Kidney (tissue), 14 donors: ENCODE data around the gene PTPRM. TPM values are rescaled to one million over a fixed set of nuclear protein-coding genes. Genes with fewer than 3 reads are reported as not detected.

ENCODE experiments used
- DNase-seq, 5 donors: peaks; one replicate each; pipeline ENCODE4 v3.0.0-alpha.2; 2013 to 2020
- FAIRE-seq: peaks from 2 replicates; lab custom pipeline; 2012; peaks lifted over from hg19 to GRCh38; lab: Jason Lieb, UNC
- H3K27ac ChIP-seq, 2 donors: one replicate each; pipeline ENCODE4 v1.7.0; 2013; ENCODE audit warnings: low read depth in 2 of 2, low read length in 2 of 2, inconsistent platforms in 1 of 2
- H3K27me3 ChIP-seq: one replicate; pipeline ENCODE4 v1.7.1; 2013; ENCODE audit warnings: low read length, inconsistent platforms; ENCODE audit not compliant: control insufficient read depth, insufficient read depth
- H3K36me3 ChIP-seq, 3 donors: one replicate each; pipeline versions ENCODE4 v1.7.0 to v1.7.1; 2013; ENCODE audit warnings: low read length in 3 of 3, control low read depth in 1 of 3, inconsistent platforms in 1 of 3; ENCODE audit not compliant: insufficient read depth in 3 of 3, control insufficient read depth in 2 of 3
- H3K4me1 ChIP-seq, 3 donors: one replicate each; pipeline versions ENCODE4 v1.7.0 to v1.7.1; 2013; ENCODE audit warnings: low read length in 3 of 3, inconsistent platforms in 1 of 3, low read depth in 1 of 3; ENCODE audit not compliant: control insufficient read depth in 2 of 3, insufficient read depth in 2 of 3
- H3K4me3 ChIP-seq, 3 donors: one replicate each; pipeline versions ENCODE4 v1.7.0 to v1.8.1; 2013; ENCODE audit warnings: low read length in 3 of 3, control low read depth in 1 of 3, inconsistent platforms in 1 of 3
- H3K9ac ChIP-seq, 3 donors: one replicate each; pipeline versions ENCODE4 v1.7.0 to v1.7.1; 2013; ENCODE audit warnings: low read length in 3 of 3, control low read depth in 1 of 3, inconsistent platforms in 1 of 3
- H3K9me3 ChIP-seq, 3 donors: one replicate each; pipeline versions ENCODE4 v1.7.0 to v1.7.1; 2013; ENCODE audit warnings: low read length in 3 of 3, control low read depth in 1 of 3, inconsistent platforms in 1 of 3; ENCODE audit not compliant: control insufficient read depth in 2 of 3, insufficient read depth in 1 of 3
- intact Hi-C: fragments of 100-400 bp; cut with DNase I; formaldehyde crosslinking; loops from one replicate; pipeline ENCODE4 v1.11.1; 2022
- polyA plus RNA-seq: library from polyadenylated mRNA; stranded (reverse); fragments of 350-450 nt; fragmentation: Illumina TruSeq; extraction: RNeasy Lipid Tissue Mini Kit (QIAGEN cat#74804); gene quantifications from one replicate; pipeline ENCODE4 v1.2.3, GENCODE V29; 2014; ENCODE audit warnings: low read depth, low replicate concordance; ENCODE audit not compliant: insufficient read depth
- total RNA-seq: library from RNA; stranded (reverse); fragmentation: NEBNext Ultra II Directional; extraction: Animal tissue kit (Norgen Biotek cat#: 25700); gene quantifications from one replicate; pipeline ENCODE4 v1.2.1, GENCODE V29; 2021
- TF ChIP-seq, protein P1 (sequence below): IDR thresholded peaks from 3 replicates; pipeline ENCODE4 v1.5.1; 2012; ENCODE audit warnings: mild to moderate bottlenecking, moderate library complexity, borderline replicate concordance; ENCODE audit not compliant: insufficient read depth; ENCODE audit errors: extremely low read depth
- donor health status: control.
- donor health status: control.
- donor health status: control.
- donor health status: control.
- donor health status: control.
- donor health status: DM: yes; HTN: yes; CAD: no.
- donor health status: Normal renal cell carcinoma (clear cell type).

The PTPRM gene
- total and polyA plus RNA-seq, 2 donors from 2014 or later, result 52.4 to 98.9 TPM

DNA sequence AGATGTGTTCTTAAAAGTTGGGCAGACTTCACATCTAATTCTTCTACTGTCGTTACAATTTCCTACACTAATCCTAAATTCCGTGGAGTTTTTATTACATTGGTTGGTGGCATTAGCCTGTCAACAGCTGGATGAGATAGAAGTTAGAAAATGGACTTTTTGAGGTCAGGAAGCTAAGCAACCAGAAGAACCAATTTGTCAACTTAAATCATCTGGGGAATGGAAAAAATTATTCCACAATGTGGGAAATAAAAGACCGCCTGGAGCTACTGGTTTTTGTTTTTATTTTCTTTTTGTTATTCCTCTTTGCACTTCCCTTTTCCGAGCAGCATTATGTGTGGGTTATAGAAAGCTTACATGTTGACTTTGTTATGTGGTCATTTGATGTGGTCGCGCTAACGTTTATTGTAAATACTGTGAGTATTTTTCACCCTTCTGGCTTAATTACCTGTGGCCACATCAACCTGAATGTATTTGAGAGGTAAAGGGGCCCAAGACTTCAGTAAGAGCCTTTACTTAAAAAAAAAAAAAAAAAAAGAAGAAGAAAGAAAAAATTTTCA lies 75.3 kb downstream of the PTPRM start:
- FAIRE-seq, result no peak
- H3K36me3 ChIP-seq, result no peaks in the 10 kb centered on the region

GRCh38 chr18:7645756-7646155 lies 78.6 kb downstream of the PTPRM start:
- Histone ChIP-seq H3K27ac (no peak overlapping the region), H3K4me3 (no peak overlapping the region), H3K36me3 (no peaks in the 10 kb centered on the region), H3K9me3 (no peaks in the 10 kb centered on the region), H3K9ac (no peak overlapping the region), H3K27me3 (no peaks in the 10 kb centered on the region), H3K4me1 (peaks cover 0 to 10% (median 3%) of the 10 kb centered on the region in 3 donors)
- FAIRE-seq, result no peak
- intact Hi-C loops, result no loop called here
- TF ChIP-seq, protein P1, sequence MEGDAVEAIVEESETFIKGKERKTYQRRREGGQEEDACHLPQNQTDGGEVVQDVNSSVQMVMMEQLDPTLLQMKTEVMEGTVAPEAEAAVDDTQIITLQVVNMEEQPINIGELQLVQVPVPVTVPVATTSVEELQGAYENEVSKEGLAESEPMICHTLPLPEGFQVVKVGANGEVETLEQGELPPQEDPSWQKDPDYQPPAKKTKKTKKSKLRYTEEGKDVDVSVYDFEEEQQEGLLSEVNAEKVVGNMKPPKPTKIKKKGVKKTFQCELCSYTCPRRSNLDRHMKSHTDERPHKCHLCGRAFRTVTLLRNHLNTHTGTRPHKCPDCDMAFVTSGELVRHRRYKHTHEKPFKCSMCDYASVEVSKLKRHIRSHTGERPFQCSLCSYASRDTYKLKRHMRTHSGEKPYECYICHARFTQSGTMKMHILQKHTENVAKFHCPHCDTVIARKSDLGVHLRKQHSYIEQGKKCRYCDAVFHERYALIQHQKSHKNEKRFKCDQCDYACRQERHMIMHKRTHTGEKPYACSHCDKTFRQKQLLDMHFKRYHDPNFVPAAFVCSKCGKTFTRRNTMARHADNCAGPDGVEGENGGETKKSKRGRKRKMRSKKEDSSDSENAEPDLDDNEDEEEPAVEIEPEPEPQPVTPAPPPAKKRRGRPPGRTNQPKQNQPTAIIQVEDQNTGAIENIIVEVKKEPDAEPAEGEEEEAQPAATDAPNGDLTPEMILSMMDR, result no peak
- DNase-seq, result no peak

More for the DNA sequence above, 75.3 kb downstream of the PTPRM start:
- Histone ChIP-seq H3K9me3 (no peaks in the 10 kb centered on the region), H3K27me3 (no peaks in the 10 kb centered on the region), H3K4me1 (peaks cover 0 to 10% (median 3%) of the 10 kb centered on the region in 3 donors), H3K27ac (no peak overlapping the region), H3K4me3 (no peak overlapping the region), H3K9ac (no peak overlapping the region)
- TF ChIP-seq, protein P1, result no peak
- DNase-seq, result no peak
- intact Hi-C loops, result no loop called here

DNA sequence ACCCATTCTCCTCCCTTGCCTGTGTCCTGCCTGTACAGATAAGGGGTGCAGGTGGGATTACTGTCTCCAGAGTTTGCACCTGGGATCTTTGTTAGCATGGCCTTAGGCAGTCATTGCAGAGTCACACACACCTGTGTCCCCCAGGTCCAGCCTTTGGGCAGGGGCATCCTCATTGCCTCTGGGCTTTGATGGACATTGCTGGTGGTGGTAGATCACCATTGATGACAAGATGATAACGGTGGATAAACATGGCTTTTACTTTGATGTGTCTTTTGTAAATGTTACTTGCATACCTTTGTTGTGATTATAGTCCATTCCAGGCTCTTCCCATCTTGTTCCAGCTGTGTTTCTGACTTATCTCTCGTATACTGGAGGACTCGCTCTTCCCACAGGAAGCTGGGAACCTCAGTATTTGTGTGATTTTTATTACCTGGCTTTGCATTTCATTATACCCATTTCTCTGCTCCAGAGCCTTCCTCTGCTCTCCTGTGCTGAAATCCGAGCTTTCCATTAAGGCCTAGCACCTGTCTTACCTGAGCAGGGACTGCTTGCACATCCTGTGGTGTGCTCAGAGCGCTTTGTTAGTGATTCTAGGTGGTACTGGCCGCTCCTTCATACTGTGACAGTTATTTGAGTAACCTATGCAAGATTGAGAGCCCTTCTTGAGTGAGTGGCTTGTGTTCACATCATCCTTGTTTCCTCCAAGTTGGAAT lies 79.2 kb downstream of the PTPRM start:
- Histone ChIP-seq H3K27me3 (no peaks in the 10 kb centered on the region), H3K4me1 (peaks cover 0 to 10% (median 3%) of the 10 kb centered on the region in 3 donors), H3K9ac (no peak overlapping the region), H3K36me3 (no peaks in the 10 kb centered on the region), H3K9me3 (no peaks in the 10 kb centered on the region), H3K27ac (no peak overlapping the region), H3K4me3 (no peak overlapping the region)
- intact Hi-C loops, result no loop called here
- FAIRE-seq, result no peak
- no peak for DNase-seq
- TF ChIP-seq, protein P1, result no peak
